Panc1 (cell line): ENCODE measurements around the gene SMAD6. TPM values are rescaled to one million over a fixed set of nuclear protein-coding genes. Genes with fewer than 3 reads are reported as not detected.

Source experiments
- ATAC-seq: fragments of 200-7000 bp; cut with Tn5 transposase; 2 replicates; pipeline ENCODE4 v1.9.1; 2020; ENCODE audit warnings: mild to moderate bottlenecking, moderate library complexity
- BruUV-seq: library from RNA; stranded (reverse); fragments of 400-500 nt; replicated peaks from 2 replicates; lab custom pipeline; 2021; lab: Mats Ljungman, UMichigan
- CTCF ChIA-PET: fragments of 300-600 bp; sonication (Branson Sonifier 250); formaldehyde crosslinking; loops from one replicate; lab custom pipeline; 2022; ENCODE audit warnings: antibody characterized with exemption; lab: Charles Lee
- POLR2A ChIA-PET: fragments of 300-600 bp; sonication (Branson Sonifier 250); formaldehyde crosslinking; loops from one replicate; lab custom pipeline; 2022; ENCODE audit warnings: antibody characterized with exemption; lab: Charles Lee
- DNase-seq: peaks from one replicate; pipeline ENCODE4 v3.0.0-alpha.2; 2010; ENCODE audit warnings: low read depth, low spot score
- H3K27ac ChIP-seq: 2 replicates; pipeline ENCODE4 v1.5.1; 2011; ENCODE audit warnings: mild to moderate bottlenecking, low read length, inconsistent platforms
- H3K27me3 ChIP-seq: fragments of 200-500 bp; sonication (Bioruptor generic); 2 replicates; pipeline ENCODE4 v1.6.0; 2014; ENCODE audit warnings: low read length, inconsistent platforms; ENCODE audit not compliant: control insufficient read depth, insufficient read depth
- H3K36me3 ChIP-seq: fragments of 200-500 bp; sonication (Bioruptor generic); 2 replicates; pipeline ENCODE4 v1.5.1; 2014; ENCODE audit warnings: inconsistent platforms, mild to moderate bottlenecking, low read length, moderate library complexity; ENCODE audit not compliant: control insufficient read depth, insufficient read depth
- H3K4me1 ChIP-seq: 2 replicates; pipeline ENCODE4 v1.5.1; 2011; ENCODE audit warnings: inconsistent platforms, mild to moderate bottlenecking, low read length, moderate library complexity; ENCODE audit not compliant: control insufficient read depth, insufficient read depth
- H3K4me3 ChIP-seq, 2 experiments: 2 replicates each; pipeline ENCODE4 v1.5.1; 2011 to 2012; ENCODE audit warnings: low read depth in 2 of 2, low read length in 2 of 2, mild to moderate bottlenecking in 2 of 2, inconsistent platforms in 1 of 2, moderate library complexity in 1 of 2
- H3K9me3 ChIP-seq: fragments of 200-500 bp; sonication (Bioruptor generic); 2 replicates; pipeline ENCODE4 v1.5.1; 2014; ENCODE audit warnings: low read depth, mild to moderate bottlenecking, inconsistent platforms, low read length, moderate library complexity; ENCODE audit not compliant: control insufficient read depth, insufficient read depth
- CTCF ChIP-seq: fragments of 450-650 bp; IDR thresholded peaks from 2 replicates; pipeline ENCODE4 v1.5.1; 2017; ENCODE audit warnings: mild to moderate bottlenecking
- POLR2AphosphoS5 ChIP-seq: IDR thresholded peaks from 2 replicates; pipeline ENCODE4 v1.6.1; 2012; ENCODE audit warnings: mild to moderate bottlenecking, low read depth, low read length, moderate library complexity
- REST ChIP-seq, 2 experiments: IDR thresholded peaks; 2 replicates each; pipeline ENCODE4 v1.6.1; 2011 to 2012; ENCODE audit warnings: low read depth in 2 of 2, control low read depth in 1 of 2, low read length in 1 of 2, mild to moderate bottlenecking in 1 of 2, moderate library complexity in 1 of 2; ENCODE audit not compliant: insufficient read depth in 1 of 2
- SIN3A ChIP-seq: IDR thresholded peaks from 2 replicates; pipeline ENCODE4 v1.6.1; 2012; ENCODE audit warnings: low read depth, mild to moderate bottlenecking, low read length, moderate library complexity, borderline replicate concordance; ENCODE audit not compliant: insufficient read depth
- TCF7L2 ChIP-seq: IDR thresholded peaks from 2 replicates; pipeline ENCODE4 v1.6.1; 2011; ENCODE audit warnings: mild to moderate bottlenecking, low read depth, low read length, inconsistent platforms
- in situ Hi-C: cut with HindIII; loops from 2 replicates; pipeline ENCODE4 v1.10.0; 2016; ENCODE audit warnings: low sequenced_read_pairs, low pct_unique_long_range_greater_than_20kb
- intact Hi-C: fragments of 100-400 bp; cut with micrococcal nuclease; formaldehyde crosslinking; loops from one replicate; pipeline ENCODE4 v1.10.0; 2022; ENCODE audit not compliant: unreplicated experiment
- total RNA-seq: library from RNA; stranded (reverse); gene quantifications from one replicate; pipeline ENCODE4 v1.2.1, GENCODE V29; 2021; ENCODE audit not compliant: unreplicated experiment

Gene SMAD6
- total RNA-seq, 1 experiment from 2014 or later: 45.9 TPM

- Histone ChIP-seq H3K27ac (peak overlapping the region; percentile 94), H3K4me3 (peak overlapping the region; percentile 91 to 97), H3K4me1 (peaks cover 80% of the 10 kb centered on the region), H3K9me3 (no peaks in the 10 kb centered on the region), H3K27me3 (no peaks in the 10 kb centered on the region), H3K36me3 (no peaks in the 10 kb centered on the region)
- TF ChIP-seq POLR2AphosphoS5 (no peak; the same call in 1 of the 2 replicates), CTCF (peak; percentile 56; the same call in 1 of the 2 replicates)
- ChIA-PET CTCF (interaction anchor here (0.6 to 2.4 kb wide), 6 partner anchors 25 to 156 kb away, joined by 3 to 10 read pairs (median 5); no protein-coding TSS in a partner anchor), POLR2A (interaction anchor here (0.6 to 0.7 kb wide), 4 partner anchors 17 to 122 kb away, joined by 3 to 14 read pairs (median 8); no protein-coding TSS in a partner anchor)
- no peak for DNase-seq
- BruUV-seq: no TSS peak
- intact Hi-C loops (loop anchor here (2.0 to 5.0 kb wide), 2 partner anchors 67 to 145 kb away; no protein-coding TSS in a partner anchor), in situ Hi-C loops (no loop called here)
- peak; percentile 32 for ATAC-seq
Observed at GRCh38 chr15:66707310-66708082, 5.5 kb downstream of the SMAD6 start.

GRCh38 chr15:66708389-66708788 lies 6.4 kb downstream of the SMAD6 start:
- in situ Hi-C loops (no loop called here), intact Hi-C loops (loop anchor here (5.0 kb wide), 1 partner anchor 144 kb away; no protein-coding TSS in a partner anchor)
- Histone ChIP-seq H3K27ac (peak overlapping the region; percentile 94), H3K27me3 (no peaks in the 10 kb centered on the region), H3K36me3 (no peaks in the 10 kb centered on the region), H3K9me3 (no peaks in the 10 kb centered on the region), H3K4me3 (no peak overlapping the region), H3K4me1 (peaks cover 80% of the 10 kb centered on the region)
- ATAC-seq (no peak), DNase-seq (no peak)
- POLR2A ChIA-PET: no interaction called here
- TF ChIP-seq REST (IDR thresholded peaks at IDR 0.05; ENCODE audit: insufficient read depth in 1 of 2, low read depth in 2 of 2, low read length in 1 of 2) (no peak), SIN3A (no peak), POLR2AphosphoS5 (no peak), TCF7L2 (no peak), CTCF (no peak)
- no TSS peak for BruUV-seq
- CTCF ChIA-PET: no interaction called here
